Activated CD8-positive, alpha-beta memory T cell treated with anti-CD3 and anti-CD28 coated beads for 24 hours (primary cell): ENCODE measurements around the gene PLEKHA6.
A peak's percentile ranks its signal among the peaks of the same experiment; 100 is the strongest.

Experiments
- DNase-seq: peaks from one replicate; pipeline ENCODE4 v3.0.0-alpha.2; 2020

The PLEKHA6 gene

DNA sequence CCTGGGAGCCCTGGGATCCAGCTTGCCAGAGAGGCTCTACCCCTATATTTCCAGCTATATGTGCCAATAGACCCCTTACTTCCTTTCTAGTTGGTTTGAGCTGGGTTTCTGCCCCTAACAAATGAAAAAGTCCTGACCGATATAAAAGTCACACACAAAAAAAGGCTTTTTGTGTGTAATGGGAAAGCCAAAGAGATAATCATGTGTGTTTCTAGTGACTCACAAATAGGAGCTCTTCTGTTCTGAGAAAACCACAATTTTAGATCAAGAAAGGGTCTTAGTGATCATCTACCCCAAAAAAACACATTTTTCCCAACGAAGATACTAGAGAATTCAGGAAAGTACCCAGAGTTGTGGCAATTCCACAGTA, 23.0 kb upstream of the PLEKHA6 start:
- no peak for DNase-seq

DNA sequence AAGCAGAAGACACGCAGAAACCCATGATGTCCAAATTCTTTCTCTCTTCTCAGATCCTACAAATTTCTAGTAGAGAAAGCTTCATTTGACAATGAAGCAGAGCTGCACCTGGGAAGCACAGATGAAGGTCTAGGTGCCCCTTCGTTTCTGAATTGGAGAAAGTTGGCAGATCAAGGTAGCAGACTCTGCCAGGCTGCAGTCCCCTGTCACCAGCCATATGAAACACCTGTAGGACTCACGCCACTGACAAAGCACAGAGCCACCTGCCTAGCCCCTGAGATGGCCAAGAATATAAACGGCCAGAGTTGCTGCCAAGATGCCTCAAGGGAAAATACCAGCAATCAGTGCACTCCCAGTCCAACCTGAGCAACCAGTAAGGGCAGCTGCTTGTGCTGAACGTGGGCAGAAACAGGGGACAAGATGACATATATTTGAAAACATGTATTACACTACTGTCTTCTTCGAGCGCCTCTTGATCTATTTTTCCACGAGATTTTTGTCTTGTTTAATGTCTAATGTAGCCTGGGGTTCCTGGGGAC, 20.6 kb upstream of the PLEKHA6 start:
- DNase-seq, result no peak

- peak; percentile 83 for DNase-seq
These were observed 18.3 kb upstream of the PLEKHA6 start for GRCh38 chr1:204377800-204378668.

DNA sequence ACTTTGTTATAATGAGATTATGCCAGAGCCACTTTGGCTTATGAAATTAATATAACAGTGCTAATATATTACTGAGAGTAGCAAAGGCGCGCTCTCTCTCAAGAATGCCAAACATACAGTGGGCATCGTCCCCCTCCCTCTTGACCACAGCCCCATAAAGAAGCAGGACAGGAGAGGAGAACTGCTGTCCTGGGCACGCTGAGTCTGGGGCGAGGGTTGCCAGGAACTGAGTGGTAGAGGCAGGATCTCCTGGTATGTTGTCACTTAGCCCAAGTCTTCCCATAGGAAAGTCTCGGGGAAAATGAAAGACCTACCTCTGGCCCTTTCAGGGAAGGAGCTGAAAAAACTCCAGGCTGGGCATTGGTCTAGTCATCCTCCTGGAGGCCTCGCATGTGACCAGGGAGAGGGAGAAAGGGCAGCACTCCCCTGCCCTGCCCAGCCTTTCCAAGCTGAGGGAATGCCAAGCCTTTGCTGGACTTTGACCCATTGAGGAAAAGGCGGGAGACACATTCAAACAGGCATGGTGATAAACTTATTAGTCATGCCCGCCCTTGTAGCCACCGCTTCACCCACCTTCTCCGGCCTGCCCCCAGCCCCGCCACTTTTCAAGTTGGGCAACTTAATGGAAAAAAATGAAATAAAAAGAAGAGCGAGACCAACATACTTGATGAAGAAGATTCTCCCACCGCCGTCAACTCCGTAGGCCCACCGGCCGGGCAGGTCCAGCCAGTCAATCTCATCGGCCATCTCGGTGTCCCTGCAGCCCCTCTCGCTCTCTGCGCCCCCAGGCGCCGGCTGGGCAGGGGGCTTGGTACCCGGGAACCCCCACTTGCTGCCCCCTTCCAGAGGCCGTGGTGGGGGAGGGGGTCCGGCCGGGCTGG, 17.4 kb upstream of the PLEKHA6 start:
- peak; percentile 53 for DNase-seq

DNA sequence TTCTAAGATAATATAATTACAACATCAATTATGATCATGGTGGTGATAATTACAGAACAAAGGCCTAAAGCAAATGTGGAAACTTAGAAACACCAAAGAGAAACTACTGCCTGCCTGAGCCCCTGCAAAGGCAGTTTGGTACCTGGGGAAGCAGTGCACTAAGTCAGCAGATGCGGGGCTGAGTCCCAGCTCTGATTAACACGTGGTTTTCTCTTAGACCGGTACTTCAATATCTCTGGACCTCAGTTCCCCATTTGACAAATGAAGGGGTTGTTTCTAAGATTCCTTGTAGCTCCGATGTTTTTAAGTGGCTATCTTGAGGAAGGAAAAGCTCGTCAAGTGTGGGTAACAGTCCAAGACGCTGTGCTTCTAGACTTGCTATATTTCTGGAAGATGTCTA, 16.7 kb upstream of the PLEKHA6 start:
- peak; percentile 42 for DNase-seq

DNA sequence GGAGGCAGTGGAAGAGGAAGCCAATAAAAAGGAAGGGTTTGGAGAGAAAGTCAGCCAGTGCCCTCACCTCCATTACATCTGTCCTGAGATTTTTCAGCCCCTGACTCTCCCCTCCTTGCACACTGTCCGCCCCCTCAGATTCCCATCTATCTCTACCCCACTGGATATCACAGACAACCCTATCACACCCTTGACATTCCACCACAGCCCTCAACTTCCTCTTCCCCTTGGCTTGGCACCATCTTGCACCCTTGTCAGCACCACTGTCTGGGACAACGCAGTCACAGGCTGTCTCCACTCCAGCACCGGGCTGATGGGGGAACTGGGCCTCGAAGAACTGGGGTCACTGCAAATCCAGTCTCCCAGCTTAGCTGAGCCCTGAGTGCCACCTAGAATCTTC, 14.2 kb upstream of the PLEKHA6 start:
- DNase-seq, result peak; percentile 52

- DNase-seq, result no peak
These were observed 10.4 kb upstream of the PLEKHA6 start for GRCh38 chr1:204370176-204370575.

DNA sequence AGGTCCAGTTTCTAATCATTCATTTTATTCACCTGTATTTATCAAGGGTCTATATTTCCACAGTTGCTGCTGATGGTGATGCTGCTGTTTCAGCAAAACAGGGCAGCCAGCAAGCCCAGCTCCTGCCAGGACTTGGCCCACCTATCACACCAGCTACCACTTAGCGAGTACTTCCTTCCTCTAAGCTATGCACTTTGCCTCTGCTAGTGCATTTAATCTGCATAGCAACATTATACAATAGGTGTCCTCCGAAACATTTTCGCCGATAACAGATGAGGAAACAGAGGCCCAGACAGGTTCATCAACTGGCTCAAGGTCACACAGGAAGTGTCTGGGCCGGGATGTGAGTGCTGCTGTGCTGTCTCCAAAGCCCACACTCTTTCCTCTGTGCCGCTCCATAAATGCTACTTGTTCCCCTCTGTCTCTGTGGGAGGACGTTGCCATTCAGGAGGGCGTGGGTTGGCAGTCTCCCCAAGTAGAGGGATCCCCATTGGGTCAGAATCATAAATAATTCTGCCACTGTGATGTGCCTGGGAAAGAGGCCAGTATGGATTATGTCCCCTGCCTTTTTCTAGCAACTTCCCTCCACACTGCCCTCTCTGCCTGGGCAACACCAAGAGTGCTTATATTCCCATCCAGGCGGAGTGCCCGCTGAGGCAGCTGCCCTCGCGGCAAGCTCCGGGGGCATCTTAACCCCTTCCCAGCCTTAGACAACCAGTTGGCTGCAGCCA, 9.4 kb upstream of the PLEKHA6 start:
- DNase-seq, result no peak

- no peak for DNase-seq
These were observed 8.2 kb upstream of the PLEKHA6 start for GRCh38 chr1:204367956-204368355.

GRCh38 chr1:204367193-204367858, 7.6 kb upstream of the PLEKHA6 start:
- DNase-seq, result no peak

DNA sequence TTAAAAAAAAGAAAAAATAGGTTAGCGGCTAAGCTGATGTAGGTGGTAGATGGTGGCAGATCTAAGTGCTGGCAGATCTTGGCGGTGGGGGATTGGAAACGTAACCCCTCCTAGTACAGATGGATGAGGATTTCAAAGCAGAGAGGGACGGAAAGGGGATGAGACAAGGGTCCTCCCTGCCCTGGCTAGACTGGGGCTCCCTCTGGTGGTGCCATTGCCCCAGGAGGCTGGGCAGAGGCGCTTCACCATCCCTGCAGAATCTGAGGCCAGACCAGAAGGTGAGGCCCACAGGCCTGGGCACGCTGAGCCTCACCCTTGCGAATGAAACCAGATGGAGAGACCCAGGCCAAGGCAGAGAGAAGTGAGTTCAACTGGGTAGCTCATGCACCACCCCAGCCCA, 7.0 kb upstream of the PLEKHA6 start:
- no peak for DNase-seq

DNA sequence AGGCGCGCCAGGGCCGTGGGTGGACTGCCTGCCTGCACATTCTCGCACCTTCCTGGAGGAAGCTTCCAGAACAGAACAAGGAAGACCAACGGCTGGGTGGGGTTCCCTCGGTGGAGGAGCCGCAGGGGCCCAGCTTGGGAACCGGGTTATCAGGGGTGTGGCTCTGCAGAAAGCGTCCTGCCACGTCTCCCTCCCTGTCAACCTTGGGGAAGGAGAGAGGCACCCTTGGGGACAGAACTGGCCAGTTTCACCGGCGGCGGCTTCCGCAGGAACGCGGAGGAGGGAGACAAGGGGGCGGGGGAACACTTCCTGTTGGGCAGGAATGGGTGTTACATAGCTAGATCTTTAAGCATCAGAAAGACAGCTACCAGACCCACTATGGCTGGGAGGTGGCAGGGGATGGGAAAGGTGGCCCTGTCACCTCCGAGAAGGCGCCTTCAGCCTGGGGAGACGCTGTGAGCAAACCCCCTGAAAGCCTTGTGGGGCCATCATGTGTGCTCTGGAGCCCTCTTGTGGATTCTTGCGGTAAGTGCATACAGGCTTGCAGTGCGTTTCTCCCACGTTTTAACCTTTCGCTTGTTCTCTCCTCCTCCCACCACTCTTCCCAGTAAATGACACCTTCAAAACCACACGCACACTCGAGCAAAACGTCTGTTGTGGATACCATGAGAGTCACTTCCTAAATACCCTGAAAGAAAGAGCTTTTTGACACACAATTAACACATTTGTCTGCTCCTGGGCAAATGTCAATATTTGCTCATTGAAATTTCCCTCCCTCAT, 3.8 kb upstream of the PLEKHA6 start:
- DNase-seq, result peak; percentile 90

DNA sequence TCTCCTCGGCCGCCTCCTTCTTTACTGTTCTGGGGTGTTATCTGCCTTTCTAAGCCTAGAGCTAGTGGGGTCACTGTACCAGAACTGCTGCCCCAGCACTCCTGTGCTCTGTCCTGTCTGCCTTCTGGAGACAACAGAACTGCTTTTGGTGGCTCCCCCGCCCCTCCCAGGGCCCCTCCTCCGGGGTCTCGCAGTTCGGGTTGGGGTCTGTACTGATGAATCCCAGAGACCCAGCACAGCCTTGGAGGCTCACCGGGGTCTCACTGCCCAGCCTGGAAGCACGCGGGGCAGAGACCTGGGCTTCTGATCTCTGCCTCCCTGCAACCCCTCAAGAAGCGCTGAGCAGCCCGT, 3.2 kb upstream of the PLEKHA6 start:
- DNase-seq, result no peak

- no peak for DNase-seq
These were observed 2.1 kb upstream of the PLEKHA6 start for GRCh38 chr1:204361781-204362180.

- DNase-seq, result no peak
These were observed 1.6 kb upstream of the PLEKHA6 start for GRCh38 chr1:204361341-204361771.

- no peak for DNase-seq
These were observed 585 bp upstream of the PLEKHA6 start for GRCh38 chr1:204360314-204360713.

- DNase-seq, result no peak
These were observed 627 bp downstream of the PLEKHA6 start for GRCh38 chr1:204359131-204359473.

DNA sequence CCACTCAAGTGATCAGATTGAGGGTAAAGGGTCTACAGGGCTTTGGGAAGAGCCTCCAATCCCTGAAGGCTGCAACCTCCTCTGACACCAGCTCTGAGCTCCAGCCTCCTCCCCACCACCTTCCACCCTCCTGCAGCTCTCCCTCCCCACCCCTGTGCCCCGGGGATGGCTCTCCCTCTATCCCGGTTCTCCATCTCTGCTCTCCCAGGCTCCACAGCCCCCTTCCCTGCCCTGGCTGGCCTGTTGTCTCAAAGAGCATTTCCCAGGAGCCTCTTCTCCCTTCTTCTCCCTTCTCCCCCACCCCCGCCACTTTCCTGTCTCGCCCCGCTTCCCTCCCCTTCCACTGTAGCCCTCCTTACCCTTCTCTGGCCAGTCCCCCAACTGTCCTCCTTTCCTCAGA, 1.1 kb downstream of the PLEKHA6 start:
- no peak for DNase-seq

GRCh38 chr1:204357551-204358490, 1.9 kb downstream of the PLEKHA6 start:
- DNase-seq, result no peak

GRCh38 chr1:204356997-204357396, 2.7 kb downstream of the PLEKHA6 start:
- no peak for DNase-seq

- no peak for DNase-seq
These were observed 3.8 kb downstream of the PLEKHA6 start for GRCh38 chr1:204355913-204356312.
